Measurements from ENCODE around the gene TMPRSS3.

Gene TMPRSS3

GRCh38 chr21:42361286-42361685, 34.6 kb downstream of the TMPRSS3 start:
- no peaks in the 10 kb centered on the region for H3K27me3 ChIP-seq (ENCODE audit: control insufficient read depth, insufficient read depth, low read length)
- H3K4me1 ChIP-seq = no peaks in the 10 kb centered on the region
- H3K36me3 ChIP-seq (ENCODE audit: control insufficient read depth, insufficient read depth, low read length) = no peaks in the 10 kb centered on the region
- no peak overlapping the region for H3K4me2 ChIP-seq (ENCODE audit: low read length)
- H3K4me3 ChIP-seq (ENCODE audit: low read depth, low read length) = no peak overlapping the region
- no peak overlapping the region for H2AFZ ChIP-seq
- no peak overlapping the region for H3K9ac ChIP-seq
- no peak for TF ChIP-seq CTCF (IDR thresholded peaks at IDR 0.05)
- no peak overlapping the region for H3K27ac ChIP-seq
- H3K79me2 ChIP-seq = no peaks in the 10 kb centered on the region
- no peaks in the 10 kb centered on the region for H3K9me3 ChIP-seq (ENCODE audit: control insufficient read depth, low read length)

DNA sequence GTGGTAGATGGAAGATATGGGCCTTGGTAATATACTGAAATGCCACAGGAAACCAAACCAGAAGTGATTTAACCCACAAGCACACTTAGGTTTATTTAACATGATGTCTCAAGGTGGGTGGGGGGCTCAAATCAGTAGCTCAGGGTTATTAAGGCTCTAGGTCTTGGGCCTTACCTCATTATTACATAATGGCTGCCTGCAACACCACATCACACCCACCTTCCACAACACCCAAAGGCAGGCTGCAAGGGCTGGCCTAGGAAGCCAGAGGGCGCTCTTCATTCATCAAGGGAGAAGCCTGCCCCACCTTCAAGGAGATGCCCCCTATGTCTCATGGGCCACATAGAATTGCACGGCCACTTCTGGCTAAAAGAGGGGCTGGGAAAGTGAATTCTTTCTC, 35.5 kb downstream of the TMPRSS3 start:
- H3K27ac ChIP-seq = no peak overlapping the region
- H3K9ac ChIP-seq = no peak overlapping the region
- no peak overlapping the region for H2AFZ ChIP-seq
- no peaks in the 10 kb centered on the region for H3K27me3 ChIP-seq (ENCODE audit: control insufficient read depth, insufficient read depth, low read length)
- H3K9me3 ChIP-seq (ENCODE audit: control insufficient read depth, low read length) = no peaks in the 10 kb centered on the region
- H3K4me1 ChIP-seq = no peaks in the 10 kb centered on the region
- no peak overlapping the region for H3K4me3 ChIP-seq (ENCODE audit: low read depth, low read length)
- no peaks in the 10 kb centered on the region for H3K79me2 ChIP-seq
- no peaks in the 10 kb centered on the region for H3K36me3 ChIP-seq (ENCODE audit: control insufficient read depth, insufficient read depth, low read length)
- no peak for TF ChIP-seq CTCF (IDR thresholded peaks at IDR 0.05)
- H3K4me2 ChIP-seq (ENCODE audit: low read length) = no peak overlapping the region

DNA sequence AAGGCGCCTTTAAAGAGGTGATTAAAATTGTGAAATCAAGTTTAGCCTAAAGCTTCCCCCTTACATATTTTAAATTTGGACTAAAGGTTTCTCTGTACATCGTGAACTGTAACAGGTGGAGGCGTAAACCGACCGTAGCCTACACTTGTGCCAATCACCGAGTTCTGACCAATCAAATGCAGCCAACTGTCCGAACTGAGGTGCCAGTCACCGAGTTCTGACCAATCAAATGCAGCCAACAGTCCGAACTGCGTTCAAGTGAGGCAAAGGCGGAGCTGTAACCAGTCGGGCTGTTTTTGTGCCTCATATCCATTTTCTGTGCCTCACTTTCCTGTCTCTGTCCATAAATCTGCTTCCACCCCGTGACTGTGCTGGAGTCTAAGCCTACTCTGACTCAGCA, 36.9 kb downstream of the TMPRSS3 start:
- H3K9me3 ChIP-seq (ENCODE audit: control insufficient read depth, low read length) = no peaks in the 10 kb centered on the region

DNA sequence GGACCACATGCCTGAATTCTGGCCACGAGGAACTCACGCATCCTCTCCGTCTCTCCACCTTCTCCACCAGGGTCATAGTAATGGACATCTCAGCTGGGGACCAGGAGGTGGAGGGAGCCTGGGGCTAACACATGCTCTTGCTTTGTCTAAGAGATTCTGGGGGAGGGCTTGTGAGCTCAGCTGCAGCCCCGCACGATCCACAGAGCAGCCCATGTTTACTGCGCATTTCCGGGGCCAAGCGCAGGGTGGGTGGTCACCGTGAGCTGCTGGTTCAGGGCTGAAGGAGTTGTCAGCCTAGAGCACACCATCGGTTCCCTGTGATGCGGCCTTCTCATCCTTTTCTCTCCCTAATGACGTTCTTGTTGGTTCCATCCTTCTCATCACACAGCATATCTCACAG, 37.6 kb downstream of the TMPRSS3 start:
- H3K79me2 ChIP-seq = no peaks in the 10 kb centered on the region
- no peaks in the 10 kb centered on the region for H3K4me1 ChIP-seq
- H3K9ac ChIP-seq = no peak overlapping the region
- no peak overlapping the region for H3K4me3 ChIP-seq (ENCODE audit: low read depth, low read length)
- H3K36me3 ChIP-seq (ENCODE audit: control insufficient read depth, insufficient read depth, low read length) = no peaks in the 10 kb centered on the region
- no peaks in the 10 kb centered on the region for H3K9me3 ChIP-seq (ENCODE audit: control insufficient read depth, low read length)
- H3K27me3 ChIP-seq (ENCODE audit: control insufficient read depth, insufficient read depth, low read length) = no peaks in the 10 kb centered on the region
- TF ChIP-seq CTCF (IDR thresholded peaks at IDR 0.05) = no peak
- no peak overlapping the region for H3K4me2 ChIP-seq (ENCODE audit: low read length)
- H2AFZ ChIP-seq = no peak overlapping the region
- H3K27ac ChIP-seq = no peak overlapping the region

More for the DNA sequence above, 36.9 kb downstream of the TMPRSS3 start:
- Histone ChIP-seq H3K4me3 (ENCODE audit: low read depth, low read length) (no peak overlapping the region), H2AFZ (no peak overlapping the region), H3K27me3 (ENCODE audit: control insufficient read depth, insufficient read depth, low read length) (no peaks in the 10 kb centered on the region), H3K36me3 (ENCODE audit: control insufficient read depth, insufficient read depth, low read length) (no peaks in the 10 kb centered on the region), H3K4me2 (ENCODE audit: low read length) (no peak overlapping the region), H3K4me1 (no peaks in the 10 kb centered on the region), H3K79me2 (no peaks in the 10 kb centered on the region), H3K27ac (no peak overlapping the region), H3K9ac (no peak overlapping the region)
- no peak for TF ChIP-seq CTCF (IDR thresholded peaks at IDR 0.05)

DNA sequence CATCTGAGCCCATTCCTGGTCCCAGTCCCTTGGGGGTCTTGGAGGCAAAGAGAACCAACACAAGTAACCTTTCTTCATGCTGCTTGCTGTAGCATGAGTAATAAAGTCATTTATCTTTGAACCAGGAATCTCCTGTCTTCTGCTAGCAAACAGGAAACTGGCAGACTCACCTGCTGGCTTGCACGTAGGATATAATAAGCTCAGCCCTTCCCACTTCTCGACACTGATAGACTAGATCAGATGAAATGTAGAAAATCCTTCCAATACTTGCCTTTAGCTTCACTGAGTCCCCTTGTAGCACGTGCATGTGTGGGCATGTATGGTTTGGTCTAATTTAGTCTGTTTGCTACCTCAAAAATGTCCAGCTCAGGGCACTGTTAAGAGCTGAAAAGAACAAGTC, 38.5 kb downstream of the TMPRSS3 start:
- H3K4me2 ChIP-seq (ENCODE audit: low read length) = no peak overlapping the region
- no peaks in the 10 kb centered on the region for H3K36me3 ChIP-seq (ENCODE audit: control insufficient read depth, insufficient read depth, low read length)
- H3K4me1 ChIP-seq = no peaks in the 10 kb centered on the region
- H3K4me3 ChIP-seq (ENCODE audit: low read depth, low read length) = no peak overlapping the region
- no peaks in the 10 kb centered on the region for H3K9me3 ChIP-seq (ENCODE audit: control insufficient read depth, low read length)
- H3K79me2 ChIP-seq = no peaks in the 10 kb centered on the region
- H3K9ac ChIP-seq = no peak overlapping the region
- H3K27me3 ChIP-seq (ENCODE audit: control insufficient read depth, insufficient read depth, low read length) = no peaks in the 10 kb centered on the region
- no peak overlapping the region for H2AFZ ChIP-seq
- no peak for TF ChIP-seq CTCF (IDR thresholded peaks at IDR 0.05)
- no peak overlapping the region for H3K27ac ChIP-seq

Data from parathyroid adenoma (tissue), 2 donors.